GM19023 (cell line): ENCODE data around the gene CNST.
"Not testable (repeated sequence)": the region's sequence is repeated elsewhere in the genome, so short reads cannot be mapped to it uniquely, and the experiment has no call there.

ENCODE experiments used
- ATAC-seq: cut with Tn5 transposase; IDR thresholded peaks from one replicate; pipeline ENCODE4 v1.9.1; 2021; ENCODE audit warnings: mild to moderate bottlenecking, moderate library complexity; ENCODE audit not compliant: unreplicated experiment

CNST gene

GRCh38 chr1:246583448-246584185 is 17.4 kb downstream of the CNST start:
- no peak for ATAC-seq

- no peak for ATAC-seq
These were observed 20.8 kb downstream of the CNST start for GRCh38 chr1:246587032-246587431.

DNA sequence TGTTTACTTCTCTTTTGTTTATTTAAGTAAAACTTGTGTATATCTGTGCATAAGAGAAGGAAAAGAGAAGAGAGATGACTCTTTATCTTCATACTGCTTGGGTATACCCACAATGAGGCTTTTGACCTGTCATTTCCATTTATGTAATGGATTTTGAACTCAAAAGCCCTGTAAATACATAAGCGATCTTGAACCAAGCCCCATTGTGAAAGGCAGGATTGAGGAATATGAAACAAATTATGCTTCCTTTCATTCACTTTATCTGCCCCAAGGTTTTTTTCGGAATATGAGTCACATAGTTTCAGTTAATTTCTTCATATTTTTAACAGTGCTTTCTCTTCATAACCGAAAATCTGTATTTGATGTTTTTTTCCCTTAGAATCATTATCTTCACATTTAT is 21.4 kb downstream of the CNST start:
- no peak for ATAC-seq

DNA sequence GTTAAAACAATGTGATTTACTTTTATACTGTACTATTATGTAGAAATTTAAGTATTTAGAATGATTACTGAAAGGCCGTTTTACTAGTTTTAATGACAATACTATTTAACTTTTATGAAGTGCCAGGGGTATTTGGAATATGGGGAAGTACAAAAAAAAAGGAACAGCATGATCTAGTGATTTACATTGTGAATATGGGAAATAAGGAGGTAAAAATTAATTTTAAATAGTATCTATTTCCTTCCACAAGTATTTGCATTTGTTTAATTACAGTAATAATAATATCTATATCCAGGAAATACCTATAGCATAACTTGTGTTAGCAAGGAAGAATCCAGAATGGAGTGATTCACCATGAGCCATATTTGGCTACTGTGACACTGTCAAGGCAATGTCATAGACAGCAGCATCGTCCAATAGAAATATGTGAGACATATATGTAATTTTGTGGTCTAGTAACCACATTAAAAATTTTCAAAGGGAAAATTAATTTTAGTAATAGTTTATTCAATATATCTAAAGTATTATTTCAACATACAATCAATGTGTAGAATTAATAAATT is 22.0 kb downstream of the CNST start:
- ATAC-seq = no peak

GRCh38 chr1:246589919-246590318 is 23.7 kb downstream of the CNST start:
- not testable (repeated sequence) for ATAC-seq

- ATAC-seq = peak; percentile 36
These were observed 24.8 kb downstream of the CNST start for GRCh38 chr1:246591047-246591446.

GRCh38 chr1:246591504-246591903 is 25.2 kb downstream of the CNST start:
- peak; percentile 99 for ATAC-seq

DNA sequence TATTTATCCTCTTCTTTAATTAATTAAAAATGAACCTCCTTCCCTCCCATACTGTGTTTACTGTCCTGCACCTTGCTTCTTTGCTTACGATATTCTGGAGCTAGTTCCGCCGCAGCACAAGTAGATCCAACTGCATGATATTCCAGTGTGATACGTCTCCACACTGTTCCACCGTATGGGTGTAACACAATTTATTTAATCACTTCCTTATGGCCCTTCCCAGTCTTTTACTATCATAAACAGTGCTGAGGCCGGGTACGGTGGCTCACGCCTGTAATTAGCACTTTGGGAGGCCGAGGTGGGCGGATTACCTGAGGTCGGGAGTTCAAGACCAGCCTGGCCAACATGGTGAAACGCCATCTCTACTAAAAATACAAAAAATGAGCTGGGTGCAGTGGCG is 25.7 kb downstream of the CNST start:
- no peak for ATAC-seq

GRCh38 chr1:246592695-246593094 is 26.4 kb downstream of the CNST start:
- ATAC-seq = no peak

DNA sequence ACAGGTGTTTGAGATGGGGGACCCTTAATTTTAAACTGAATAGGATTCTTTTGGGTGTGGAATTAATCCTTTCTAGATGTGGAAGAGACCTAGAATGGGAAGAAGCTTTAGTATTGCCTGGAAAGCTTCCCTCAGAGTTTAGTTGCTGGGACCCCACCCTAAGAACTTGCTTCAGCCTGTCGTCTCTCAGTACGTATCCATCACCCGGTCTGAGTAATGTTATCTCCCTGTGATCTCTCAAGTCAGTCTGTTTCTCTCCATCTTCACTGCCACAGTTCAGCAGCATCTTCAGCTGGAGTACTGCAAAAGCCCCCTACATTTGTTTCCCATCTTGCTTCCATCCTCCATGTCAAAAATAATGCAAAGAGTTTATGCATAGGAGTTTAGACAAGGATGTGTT is 28.9 kb downstream of the CNST start:
- no peak for ATAC-seq

GRCh38 chr1:246597340-246597739 is 31.1 kb downstream of the CNST start:
- ATAC-seq = no peak

DNA sequence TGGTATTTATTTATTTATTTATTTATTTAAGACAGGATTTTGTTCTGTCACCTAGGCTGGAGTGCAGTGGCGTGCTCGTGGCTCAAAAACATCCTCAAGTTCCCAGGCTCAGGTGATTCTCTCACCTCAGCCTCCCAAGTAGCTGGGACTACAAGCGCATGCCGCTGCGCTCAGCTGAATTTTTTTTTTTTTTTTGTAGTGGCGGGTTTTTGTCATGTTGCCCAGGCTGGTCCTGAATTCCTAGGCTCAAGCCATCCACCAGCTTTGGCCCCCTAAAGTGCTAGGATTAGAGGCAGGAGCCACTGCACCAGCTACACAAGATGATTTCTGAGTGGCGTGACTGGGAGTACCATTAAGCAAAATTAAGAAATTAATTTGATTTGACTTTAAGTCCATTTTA is 31.7 kb downstream of the CNST start:
- ATAC-seq = no peak

DNA sequence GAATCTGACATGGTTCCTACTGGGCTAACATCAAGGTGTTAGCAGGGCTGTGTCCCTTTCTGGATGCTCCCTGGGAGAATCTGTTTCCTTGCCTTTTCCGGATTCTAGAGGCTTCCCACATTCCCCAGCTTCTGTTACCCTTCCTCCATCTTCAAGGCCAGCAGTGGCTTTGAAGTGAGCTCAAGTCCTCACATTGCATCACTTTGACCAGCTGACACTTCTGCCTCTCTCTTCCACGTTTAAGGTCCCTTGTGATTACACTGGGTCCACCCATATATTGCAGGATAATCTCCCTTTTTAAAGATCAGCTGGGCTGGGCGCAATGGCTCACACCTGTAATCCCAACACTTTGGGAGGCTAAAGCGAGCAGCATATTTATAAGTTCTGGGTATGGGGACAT is 33.1 kb downstream of the CNST start:
- ATAC-seq = no peak

DNA sequence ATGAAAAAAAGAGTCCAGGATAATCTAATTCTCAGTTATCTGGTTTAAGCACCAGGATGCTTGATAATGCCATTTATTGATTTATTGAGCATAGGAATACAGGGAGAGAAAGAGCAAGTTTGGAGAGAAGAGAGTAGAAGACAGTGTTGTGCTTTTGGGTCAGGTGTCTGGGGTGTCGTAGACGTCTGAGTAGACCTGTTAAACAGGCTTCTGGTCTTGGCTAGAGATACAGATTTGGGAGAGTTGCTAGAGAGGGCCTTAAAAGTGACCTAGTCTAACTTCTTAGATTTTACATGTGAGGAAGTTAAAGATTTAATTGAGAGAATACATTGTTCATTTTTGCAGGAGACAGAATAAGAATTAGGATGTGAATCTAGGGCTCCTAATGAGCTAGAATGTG is 34.3 kb downstream of the CNST start:
- ATAC-seq = no peak

DNA sequence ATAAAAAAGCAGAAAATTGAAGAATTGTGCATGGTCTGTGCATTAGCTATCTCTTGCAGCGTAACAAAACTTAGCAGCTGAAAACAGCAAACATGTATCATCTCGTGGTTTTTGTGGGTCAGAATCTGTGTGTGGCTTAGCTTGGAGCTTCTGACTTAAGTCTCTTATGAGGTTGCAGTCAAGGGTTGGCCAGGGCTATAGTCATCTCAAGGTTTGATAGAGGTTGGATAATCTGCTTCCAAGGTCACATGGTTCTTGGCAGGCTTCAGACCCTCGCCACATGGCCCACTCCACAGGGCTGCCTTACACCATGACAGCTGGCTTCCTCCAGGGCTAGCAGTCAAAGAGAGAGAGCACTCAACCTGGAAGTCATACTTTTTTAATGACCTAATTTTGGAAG is 35.9 kb downstream of the CNST start:
- no peak for ATAC-seq

GRCh38 chr1:246605231-246605630 is 39.0 kb downstream of the CNST start:
- not testable (repeated sequence) for ATAC-seq

DNA sequence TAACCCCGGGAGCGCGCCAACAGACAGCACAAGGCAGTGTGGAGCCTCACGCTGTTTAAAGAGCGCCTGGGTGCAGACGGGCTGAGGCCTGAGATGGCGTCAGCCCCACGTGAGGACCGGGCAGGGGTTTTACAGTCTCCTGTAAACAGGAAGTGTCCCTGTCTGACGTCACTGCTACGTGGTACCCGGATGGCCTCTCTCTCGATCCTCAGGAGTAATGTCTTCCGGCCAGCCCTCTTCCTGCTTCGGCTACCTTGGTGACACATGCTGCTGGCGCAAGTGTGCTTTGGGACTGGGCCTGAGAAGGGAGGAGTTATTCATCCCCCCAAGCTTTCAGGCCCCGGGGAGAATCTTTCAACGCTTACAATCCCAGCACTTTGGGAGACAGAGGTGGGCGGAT is 41.2 kb downstream of the CNST start:
- no peak for ATAC-seq

DNA sequence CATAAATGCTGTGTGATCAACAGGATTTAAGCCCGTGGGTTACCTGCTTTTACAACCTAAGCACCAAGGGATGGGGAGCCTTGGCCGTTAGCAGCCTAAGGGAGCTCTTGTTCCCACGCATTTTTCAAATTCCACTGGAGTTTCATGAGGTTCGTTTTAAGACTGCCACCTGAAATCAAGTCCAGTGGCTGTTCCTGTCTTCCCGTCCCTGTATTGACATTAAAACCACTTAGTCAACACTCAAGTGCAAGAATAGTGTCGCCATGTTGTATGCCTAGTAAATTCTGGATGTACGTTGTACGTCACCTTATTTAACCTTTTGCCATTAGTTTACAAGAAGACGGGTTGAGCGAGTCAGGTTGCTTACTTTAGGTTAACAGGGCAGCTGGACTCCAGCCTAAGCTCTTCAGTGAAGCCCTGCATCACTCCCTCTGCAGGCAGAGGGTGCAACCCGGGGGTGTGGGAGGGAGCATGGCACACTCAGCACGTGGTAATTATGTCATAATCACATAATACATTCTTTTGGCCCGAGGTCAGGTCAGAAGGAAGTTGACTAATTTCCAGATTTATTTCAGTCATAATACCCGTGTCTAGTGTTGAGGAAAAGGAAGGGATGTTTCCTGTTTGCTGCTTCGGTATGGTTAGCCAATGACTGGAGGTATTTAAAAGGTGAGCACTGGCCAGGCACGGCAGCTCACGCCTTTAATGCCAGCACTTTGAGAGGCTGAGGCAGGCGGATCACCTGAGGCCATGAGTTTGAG is 42.5 kb downstream of the CNST start:
- ATAC-seq = no peak

DNA sequence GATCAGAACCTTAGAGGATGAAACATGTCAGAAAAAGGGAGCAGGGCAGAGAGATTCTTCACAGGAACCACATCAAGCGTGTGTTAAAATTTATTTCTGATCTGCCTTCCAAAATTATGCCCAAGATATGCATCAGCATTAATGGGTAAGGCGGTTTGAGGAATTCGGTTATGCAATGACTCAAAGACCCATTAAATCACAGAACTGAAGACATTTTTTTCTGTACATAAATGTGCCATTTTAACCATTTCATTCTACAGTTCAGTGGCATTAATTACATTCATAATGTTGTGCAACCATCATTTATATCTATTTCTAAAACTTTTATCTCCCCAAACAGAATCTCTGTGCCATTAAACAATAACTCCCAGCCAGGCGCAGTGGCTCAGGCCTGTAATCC is 43.4 kb downstream of the CNST start:
- no peak for ATAC-seq

DNA sequence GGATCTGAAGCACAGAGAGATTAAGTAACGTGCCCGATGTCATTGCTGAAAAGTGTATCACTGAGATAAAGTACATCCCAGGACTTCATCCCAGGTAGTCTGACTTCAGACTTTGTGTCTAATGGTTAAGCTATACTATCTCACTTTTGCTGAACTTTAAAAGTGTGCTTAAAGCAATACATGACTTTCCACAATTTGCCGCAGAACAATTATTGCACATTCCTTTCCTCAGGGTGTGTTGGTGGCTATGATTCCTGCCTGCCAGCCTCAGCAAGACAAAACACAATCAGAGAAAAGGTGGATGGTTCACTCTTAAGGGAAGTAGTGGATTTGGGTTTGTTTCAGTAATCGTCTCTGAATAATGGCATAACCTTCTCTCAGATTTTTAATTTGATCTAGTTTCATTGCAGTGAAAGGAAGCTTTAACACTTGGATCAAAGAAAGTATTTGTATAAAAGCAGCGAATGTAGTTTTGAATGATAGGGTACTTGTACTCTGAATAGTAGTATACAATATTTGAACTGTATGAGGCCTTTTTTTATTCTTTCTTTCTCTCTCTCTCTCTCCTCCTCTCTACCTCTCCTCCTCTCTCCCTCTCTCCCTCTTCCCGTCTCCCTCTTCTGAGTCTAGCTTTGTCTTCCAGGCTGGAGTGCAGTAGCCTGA is 47.0 kb downstream of the CNST start:
- no peak for ATAC-seq

DNA sequence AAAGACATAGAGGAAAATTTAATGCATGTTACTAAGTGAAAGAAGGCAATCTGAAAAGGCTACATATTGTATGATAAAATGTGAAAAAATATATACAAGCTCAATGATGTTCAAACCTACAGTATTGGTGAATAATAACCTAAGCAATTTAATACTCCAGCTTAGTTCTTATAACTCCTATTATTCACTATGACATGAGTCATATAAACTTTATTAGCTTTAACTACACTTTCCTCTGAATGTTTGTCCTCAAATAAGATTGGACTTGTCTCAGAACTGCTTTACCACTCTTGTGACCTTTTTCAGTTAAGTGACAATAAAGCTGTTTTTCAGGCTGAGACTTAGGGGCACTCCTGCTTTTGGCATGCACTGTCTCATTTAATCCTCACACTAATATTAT is 50.9 kb downstream of the CNST start:
- no peak for ATAC-seq

GRCh38 chr1:246617768-246618167 is 51.5 kb downstream of the CNST start:
- ATAC-seq = no peak
